HepG2 (cell line): ENCODE results near the gene DNAJC5. TPM values are rescaled to one million over a fixed set of nuclear protein-coding genes. Genes with fewer than 3 reads are reported as not detected.

Experiments used
- ATRX ChIP-seq: sonication (generic); formaldehyde crosslinking; IDR thresholded peaks from 2 replicates; pipeline ENCODE4 v1.4.0; 2020; ENCODE audit warnings: missing genetic modification reagents, borderline replicate concordance
- HNRNPLL ChIP-seq: fragments of 200-400 bp; formaldehyde crosslinking; IDR thresholded peaks from 2 replicates; pipeline ENCODE4 v1.6.1; 2017; ENCODE audit warnings: mild to moderate bottlenecking, low read depth, low read length; ENCODE audit not compliant: poor library complexity, severe bottlenecking
- HOXA3 ChIP-seq: sonication (generic); formaldehyde crosslinking; IDR thresholded peaks from 2 replicates; pipeline ENCODE4 v1.5.0; 2020; ENCODE audit warnings: missing genetic modification reagents
- MTA3 ChIP-seq: sonication (generic); formaldehyde crosslinking; IDR thresholded peaks from 2 replicates; pipeline ENCODE4 v1.4.0; 2020; ENCODE audit warnings: missing genetic modification reagents
- NFATC3 ChIP-seq: sonication (generic); formaldehyde crosslinking; IDR thresholded peaks from 2 replicates; pipeline ENCODE4 v1.5.1; 2020; ENCODE audit warnings: mild to moderate bottlenecking, missing genetic modification reagents
- NR1H2 ChIP-seq: sonication (generic); formaldehyde crosslinking; IDR thresholded peaks from 2 replicates; pipeline ENCODE4 v1.8.1; 2022; ENCODE audit warnings: low read depth, missing genetic modification reagents, borderline replicate concordance
- PAWR ChIP-seq: sonication (generic); formaldehyde crosslinking; IDR thresholded peaks from 2 replicates; pipeline ENCODE4 v1.4.0; 2020; ENCODE audit warnings: missing genetic modification reagents, mild to moderate bottlenecking, borderline replicate concordance
- RFX5 ChIP-seq: IDR thresholded peaks from 2 replicates; pipeline ENCODE4 v1.6.1; 2011; ENCODE audit warnings: low read depth, low read length, improper control_type of control experiment
- SMC3 ChIP-seq: IDR thresholded peaks from 2 replicates; pipeline ENCODE4 v1.6.1; 2011; ENCODE audit warnings: low read length, improper control_type of control experiment
- ZBTB33 ChIP-seq: sonication (generic); formaldehyde crosslinking; IDR thresholded peaks from 2 replicates; pipeline ENCODE4 v1.4.0; 2020; ENCODE audit warnings: missing genetic modification reagents
- ZNF10 ChIP-seq: sonication (generic); formaldehyde crosslinking; IDR thresholded peaks from 2 replicates; pipeline ENCODE4 v1.4.0; 2020; ENCODE audit warnings: mild to moderate bottlenecking, low read depth, missing genetic modification reagents, borderline replicate concordance
- ZNF205 ChIP-seq: IDR thresholded peaks from 2 replicates; pipeline ENCODE4 v1.6.1; 2018; ENCODE audit warnings: missing biosample characterization, missing genetic modification reagents
- ZNF329 ChIP-seq: sonication (generic); formaldehyde crosslinking; IDR thresholded peaks from 2 replicates; pipeline ENCODE4 v1.9.0; 2021; ENCODE audit warnings: low read depth, mild to moderate bottlenecking, missing genetic modification reagents
- ZNF646 ChIP-seq: sonication (generic); formaldehyde crosslinking; IDR thresholded peaks from 2 replicates; pipeline ENCODE4 v1.9.0; 2021; ENCODE audit warnings: mild to moderate bottlenecking, missing genetic modification reagents
- ZNF839 ChIP-seq: sonication (generic); formaldehyde crosslinking; IDR thresholded peaks from 2 replicates; pipeline ENCODE4 v1.4.0; 2020; ENCODE audit warnings: missing genetic modification reagents, mild to moderate bottlenecking, borderline replicate concordance
- polyA plus RNA-seq, 8 experiments: library from polyadenylated mRNA; depleted of rRNA in 3 of 8; stranded (reverse) in 7 of 8; unstranded in 1 of 8; fragments of >200 nt; fragmentation: Illumina TruSeq in 4 of 8; extraction: Trizol in 4 of 8; gene quantifications; 2 replicates each; pipeline versions ENCODE4 v1.2.1 to v1.2.3, GENCODE V29; 2011 to 2016; ENCODE audit warnings: low read depth in 4 of 8, missing spikeins in 1 of 8, mixed read lengths in 1 of 8; ENCODE audit not compliant: insufficient read depth in 1 of 8
- total RNA-seq, 5 experiments: library from RNA; depleted of rRNA; stranded (reverse); fragments of >200 nt; fragmentation: Illumina TruSeq; extraction: Trizol; gene quantifications; 2 replicates each; pipeline ENCODE4 v1.2.3, GENCODE V29; 2016; ENCODE audit warnings: low read depth in 1 of 5
- TF ChIP-seq, protein P1 (sequence below): sonication (generic); formaldehyde crosslinking; IDR thresholded peaks from 2 replicates; pipeline ENCODE4 v1.9.0; 2022; ENCODE audit warnings: low read depth, missing genetic modification reagents
- TF ChIP-seq, protein P2 (sequence below): IDR thresholded peaks from 2 replicates; pipeline ENCODE4 v1.6.1; 2018; ENCODE audit warnings: missing genetic modification reagents

The DNAJC5 gene
- total and polyA plus RNA-seq, 2 of the 13 experiments (the other 11 are each of a cell fraction or from before 2014, with no cell fraction given): 42.8 to 64.5 TPM

DNA sequence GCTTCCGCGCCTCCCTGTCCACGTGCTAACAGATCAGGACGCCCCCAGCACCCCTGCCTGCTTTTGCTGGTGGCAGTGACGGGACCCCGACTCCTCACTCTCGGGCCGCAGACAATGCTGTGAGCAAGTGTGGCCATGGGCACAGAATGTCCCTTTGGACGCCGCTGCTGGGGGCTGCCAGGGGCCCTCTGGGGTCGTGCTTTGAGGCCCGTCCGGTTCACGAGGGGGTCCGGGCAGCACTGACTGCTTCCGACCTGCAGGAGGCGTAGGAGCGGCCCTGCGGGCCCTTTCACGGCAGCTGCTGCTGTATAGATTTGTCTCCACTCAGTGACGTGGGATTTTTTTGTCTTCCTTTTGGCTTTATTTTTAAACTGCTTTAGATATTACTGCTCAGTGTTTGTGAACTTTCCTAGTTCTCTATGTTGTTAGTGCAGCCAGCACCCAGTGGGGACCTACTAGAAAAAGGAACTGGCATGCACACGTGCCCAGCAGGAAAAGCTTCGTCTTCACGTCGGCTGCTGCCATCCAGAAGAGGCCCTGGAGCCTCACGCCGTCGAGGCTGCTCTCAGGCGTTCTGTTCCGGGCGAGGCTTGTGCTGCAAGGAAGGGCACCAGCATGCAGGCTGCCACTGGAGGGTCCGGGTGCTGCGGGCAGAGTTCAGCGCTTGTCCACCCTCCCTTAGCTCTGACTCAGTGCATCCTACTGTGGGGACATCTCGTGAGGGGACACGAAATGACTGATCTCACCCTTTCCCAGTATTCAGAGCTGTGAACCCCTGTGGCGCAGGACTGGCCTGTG lies 39.5 kb downstream of the DNAJC5 start (continued):
- TF ChIP-seq SMC3 (peak; percentile 37; the same call in 1 of the 2 replicates), NR1H2 (no peak), MTA3 (CRISPR knock-in tag) (no peak), ZNF205 (CRISPR knock-in tag) (no peak), ATRX (CRISPR knock-in tag) (no peak), HNRNPLL (peak; percentile 30), HOXA3 (CRISPR knock-in tag) (peak; percentile 16; the same call in 1 of the 2 replicates), ZBTB33 (CRISPR knock-in tag) (0 out of 2 replicates have a peak, but pooled peaks have one; percentile 15), NFATC3 (CRISPR knock-in tag) (no peak), ZNF10 (no peak), ZNF646 (CRISPR knock-in tag) (no peak), RFX5 (no peak), ZNF839 (no peak), PAWR (no peak), ZNF329 (CRISPR knock-in tag) (no peak)
- TF ChIP-seq, protein P1, sequence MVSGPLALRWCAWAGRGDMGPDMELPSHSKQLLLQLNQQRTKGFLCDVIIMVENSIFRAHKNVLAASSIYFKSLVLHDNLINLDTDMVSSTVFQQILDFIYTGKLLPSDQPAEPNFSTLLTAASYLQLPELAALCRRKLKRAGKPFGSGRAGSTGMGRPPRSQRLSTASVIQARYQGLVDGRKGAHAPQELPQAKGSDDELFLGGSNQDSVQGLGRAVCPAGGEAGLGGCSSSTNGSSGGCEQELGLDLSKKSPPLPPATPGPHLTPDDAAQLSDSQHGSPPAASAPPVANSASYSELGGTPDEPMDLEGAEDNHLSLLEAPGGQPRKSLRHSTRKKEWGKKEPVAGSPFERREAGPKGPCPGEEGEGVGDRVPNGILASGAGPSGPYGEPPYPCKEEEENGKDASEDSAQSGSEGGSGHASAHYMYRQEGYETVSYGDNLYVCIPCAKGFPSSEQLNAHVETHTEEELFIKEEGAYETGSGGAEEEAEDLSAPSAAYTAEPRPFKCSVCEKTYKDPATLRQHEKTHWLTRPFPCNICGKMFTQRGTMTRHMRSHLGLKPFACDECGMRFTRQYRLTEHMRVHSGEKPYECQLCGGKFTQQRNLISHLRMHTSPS: no peak
- TF ChIP-seq, protein P2, sequence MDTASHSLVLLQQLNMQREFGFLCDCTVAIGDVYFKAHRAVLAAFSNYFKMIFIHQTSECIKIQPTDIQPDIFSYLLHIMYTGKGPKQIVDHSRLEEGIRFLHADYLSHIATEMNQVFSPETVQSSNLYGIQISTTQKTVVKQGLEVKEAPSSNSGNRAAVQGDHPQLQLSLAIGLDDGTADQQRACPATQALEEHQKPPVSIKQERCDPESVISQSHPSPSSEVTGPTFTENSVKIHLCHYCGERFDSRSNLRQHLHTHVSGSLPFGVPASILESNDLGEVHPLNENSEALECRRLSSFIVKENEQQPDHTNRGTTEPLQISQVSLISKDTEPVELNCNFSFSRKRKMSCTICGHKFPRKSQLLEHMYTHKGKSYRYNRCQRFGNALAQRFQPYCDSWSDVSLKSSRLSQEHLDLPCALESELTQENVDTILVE: no peak
